Heart right ventricle (tissue), 16 donors: ENCODE data around the gene TBC1D24. TPM values are rescaled to one million over a fixed set of nuclear protein-coding genes. Genes with fewer than 3 reads are reported as not detected.
A peak's percentile ranks its signal among the peaks of the same experiment; 100 is the strongest.

Experiments
- ATAC-seq, 8 donors: fragments of 200-7000 bp; cut with Tn5 transposase; one replicate each; pipeline ENCODE4 v1.9.1; 2020; ENCODE audit warnings: mild to moderate bottlenecking in 8 of 8, moderate library complexity in 8 of 8, moderate number of reproducible peaks in 1 of 8
- DNase-seq, 2 donors: peaks; one replicate each; pipeline ENCODE4 v3.0.0-alpha.2; 2020
- H3K27ac ChIP-seq, 10 donors: fragments of 200-600 bp; sonication (generic) in 2 of 10; one replicate each; pipeline versions ENCODE4 v1.5.0 to v1.8.0; 2020 to 2022; ENCODE audit warnings: mild to moderate bottlenecking in 3 of 10
- H3K27me3 ChIP-seq, 7 donors: fragments of 200-600 bp; one replicate each; pipeline ENCODE4 v1.8.0; 2021 to 2022; ENCODE audit warnings: mild to moderate bottlenecking in 2 of 7
- H3K36me3 ChIP-seq, 9 donors: fragments of 200-600 bp; sonication (generic) in 1 of 9; one replicate each; pipeline versions ENCODE4 v1.5.0 to v1.8.0; 2020 to 2022; ENCODE audit warnings: mild to moderate bottlenecking in 2 of 9
- H3K4me1 ChIP-seq, 9 donors: fragments of 200-600 bp; sonication (generic) in 1 of 9; one replicate each; pipeline versions ENCODE4 v1.5.0 to v1.8.0; 2020 to 2022; ENCODE audit warnings: mild to moderate bottlenecking in 4 of 9
- H3K4me3 ChIP-seq, 10 donors: fragments of 200-600 bp; sonication (generic) in 2 of 10; one replicate each; pipeline versions ENCODE4 v1.5.0 to v1.8.0; 2020 to 2022; ENCODE audit warnings: mild to moderate bottlenecking in 7 of 10, moderate library complexity in 2 of 10
- H3K9me3 ChIP-seq, 11 donors: fragments of 200-600 bp in 10 of 11; sonication (generic) in 2 of 11; one replicate each; pipeline versions ENCODE4 v1.5.0 to v1.8.0; 2013 to 2022; ENCODE audit warnings: mild to moderate bottlenecking in 2 of 11, control low read depth in 1 of 11, moderate library complexity in 1 of 11
- whole genome bisulfite sequencing, 2 donors: extraction: QIAGEN DNeasy Blood & Tissue Kit; methylation state at CpG; one replicate each; pipeline ENCODE4 v1.1.7; 2013; ENCODE audit warnings: inconsistent platforms in 1 of 2; 5-methylcytosine and 5-hydroxymethylcytosine counted together
- intact Hi-C, 10 donors: fragments of 100-400 bp; cut with DNase I; formaldehyde crosslinking; loops; one replicate each; pipeline versions ENCODE4 v1.11.1 to v1.14.2; 2022
- polyA plus RNA-seq, 2 donors: library from polyadenylated mRNA; stranded (reverse); fragments of 200-250 nt; gene quantifications; one replicate each; pipeline ENCODE4 v1.2.3, GENCODE V29; 2013
- total RNA-seq, 10 donors: library from RNA; stranded (reverse); fragmentation: NEBNext Ultra II Directional in 3 of 10; extraction: Animal tissue kit (Norgen Biotek cat#: 25700) in 3 of 10; gene quantifications; one replicate each; pipeline versions ENCODE4 v1.2.1 to v1.2.4, GENCODE V29; 2021 to 2023
- TF ChIP-seq, protein P1 (sequence below), 9 donors: fragments of 200-600 bp; sonication (generic) in 2 of 9; IDR thresholded peaks; one replicate each; pipeline versions ENCODE4 v1.5.0 to v1.8.0; 2021 to 2022; ENCODE audit warnings: antibody characterized with exemption in 9 of 9, mild to moderate bottlenecking in 5 of 9, moderate library complexity in 1 of 9
- donor health status: Arrhythmogenic right ventricular cardiomyopathy.
- donor health status: ischemic (EF 13 %, LVEDD 7.1; RV severe dilation, severe dysfunction).
- donor health status: healthy with polysubstance abuse.
- donor health status: DM: no; HTN: yes; CAD: no.
- donor health status: DM: no; HTN: no; CAD: no.
- donor health status: ischemic (EF 25% LVEDD 6.9; RV normal size, moderate dysfunction).
- donor health status: ischemic (EF 25% LVEDD 5.7; RV mildly dilated, moderate dysfunction).
- donor health status: healthy.
- donor health status: DM: yes; HTN: yes; CAD: no.
- donor health status: Ischemic cardiomyopathy.
- donor health status: ischemic (EF 35%, LVEDD 5.7; RV mildly dilated, moderate dysfunction).
- donor health status: nonischemic (EF 11% LVEDD 7.7; RV severe dilation, severe dysfunction).
- donor health status: DM: yes; HTN: yes; CAD: no.
- donor health status: PGD.
- donor health status: ischemic (EF 29% LVEDD 5.4; RV normal size, mild dysfunction).
- donor health status: nonischemic (EF 23%, LVEDD 6.1; RV moderate dilation, normal function).

TBC1D24 gene
- total and polyA plus RNA-seq, 12 donors, result 3.4 to 14.9 (median 9.0) TPM

DNA sequence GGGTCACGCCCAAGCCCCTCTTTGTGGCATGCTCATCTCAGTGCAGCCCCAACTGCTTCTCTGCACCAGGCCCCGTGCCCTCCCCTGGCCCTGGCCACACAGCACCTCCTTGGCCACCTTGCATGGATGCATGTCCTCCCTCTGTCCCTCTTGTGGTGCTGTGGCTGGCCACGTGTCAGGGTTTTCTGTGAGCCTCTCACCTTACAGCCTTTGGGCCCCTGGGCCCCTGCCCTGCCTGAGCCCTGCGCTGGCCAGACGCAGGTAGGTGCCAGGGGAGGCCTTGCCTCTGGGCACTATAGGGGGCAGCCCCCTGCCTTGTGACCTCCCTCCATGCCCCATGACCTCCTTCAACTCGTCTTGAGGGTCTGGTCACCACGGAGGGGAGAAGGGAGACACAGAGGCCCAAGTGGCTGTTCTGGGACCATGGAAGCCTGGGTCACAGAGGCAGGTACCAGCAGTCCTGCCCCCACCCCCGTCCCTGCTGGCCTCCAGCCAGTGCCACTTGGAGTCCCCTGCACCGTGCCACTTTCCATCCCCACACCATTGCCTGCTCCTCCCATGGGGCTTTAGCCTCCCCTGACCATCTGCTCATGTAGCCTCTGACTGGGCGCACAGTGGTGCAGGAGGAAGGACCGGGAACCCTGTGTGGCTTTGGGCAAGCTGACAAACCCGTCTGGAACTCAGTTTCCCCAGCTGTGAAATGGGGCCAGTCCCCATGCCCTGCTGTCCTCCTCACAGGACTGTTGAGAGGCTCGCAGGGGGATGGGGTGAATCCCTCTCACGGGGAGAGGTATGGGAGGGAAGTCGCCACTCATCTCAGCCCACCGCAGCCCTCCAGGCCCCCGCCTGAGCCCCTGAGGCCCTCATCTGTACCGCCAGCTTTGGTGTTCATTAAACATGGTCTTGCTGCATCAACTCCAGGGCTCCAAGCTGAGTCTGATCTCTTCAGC, 27.3 kb downstream of the TBC1D24 start:
- Histone ChIP-seq H3K9me3 (no peaks in the 10 kb centered on the region), H3K36me3 (peaks cover 0 to 14% (median 0%) of the 10 kb centered on the region in 9 donors), H3K4me3 (no peak overlapping the region), H3K4me1 (peaks cover 25 to 54% (median 41%) of the 10 kb centered on the region in 9 donors), H3K27ac (peak overlapping the region in 4 of 10 donors; percentile 14 to 30 (median 20)), H3K27me3 (no peaks in the 10 kb centered on the region)
- WGBS, 2 donors, result 71 to 79% methylated on average over 18 of the region's 18 CpGs
- intact Hi-C loops, result loop anchor here in 7 of 10 donors (1.0 to 10.0 kb wide), 11 partner anchors 45 to 347 kb away; partner anchors contain the start of genes ABCA3 (in 3 of the 7), CCNF (in 3 of the 7), CASKIN1 (in 1 of the 7) and ECI1 (in 1 of the 7)
- TF ChIP-seq, protein P1, sequence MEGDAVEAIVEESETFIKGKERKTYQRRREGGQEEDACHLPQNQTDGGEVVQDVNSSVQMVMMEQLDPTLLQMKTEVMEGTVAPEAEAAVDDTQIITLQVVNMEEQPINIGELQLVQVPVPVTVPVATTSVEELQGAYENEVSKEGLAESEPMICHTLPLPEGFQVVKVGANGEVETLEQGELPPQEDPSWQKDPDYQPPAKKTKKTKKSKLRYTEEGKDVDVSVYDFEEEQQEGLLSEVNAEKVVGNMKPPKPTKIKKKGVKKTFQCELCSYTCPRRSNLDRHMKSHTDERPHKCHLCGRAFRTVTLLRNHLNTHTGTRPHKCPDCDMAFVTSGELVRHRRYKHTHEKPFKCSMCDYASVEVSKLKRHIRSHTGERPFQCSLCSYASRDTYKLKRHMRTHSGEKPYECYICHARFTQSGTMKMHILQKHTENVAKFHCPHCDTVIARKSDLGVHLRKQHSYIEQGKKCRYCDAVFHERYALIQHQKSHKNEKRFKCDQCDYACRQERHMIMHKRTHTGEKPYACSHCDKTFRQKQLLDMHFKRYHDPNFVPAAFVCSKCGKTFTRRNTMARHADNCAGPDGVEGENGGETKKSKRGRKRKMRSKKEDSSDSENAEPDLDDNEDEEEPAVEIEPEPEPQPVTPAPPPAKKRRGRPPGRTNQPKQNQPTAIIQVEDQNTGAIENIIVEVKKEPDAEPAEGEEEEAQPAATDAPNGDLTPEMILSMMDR (IDR thresholded peaks at IDR 0.05), result no peak
- DNase-seq, result no peak
- ATAC-seq, result peak in 1 of 8 donors; percentile 14

DNA sequence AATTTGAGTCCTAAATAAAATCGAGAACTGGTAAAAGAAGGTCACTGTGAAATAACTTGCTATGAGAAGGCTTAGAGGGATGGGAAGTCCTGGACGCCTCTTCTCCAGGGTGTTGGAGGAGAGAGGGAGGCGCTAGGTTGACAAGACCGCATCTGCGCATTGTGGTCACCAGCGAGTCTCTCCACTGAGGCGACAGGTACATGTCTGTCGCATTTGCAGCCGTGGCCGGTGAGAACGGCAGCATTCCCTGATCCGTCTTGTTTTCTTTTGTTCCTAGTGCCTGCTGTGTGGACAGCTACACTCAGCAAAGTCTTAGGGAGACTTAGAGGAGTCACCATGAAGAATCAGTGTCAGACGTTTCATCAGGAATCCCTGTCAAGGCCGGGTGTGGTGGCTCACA, 30.8 kb downstream of the TBC1D24 start:
- Histone ChIP-seq H3K4me3 (no peak overlapping the region), H3K9me3 (no peaks in the 10 kb centered on the region), H3K36me3 (no peaks in the 10 kb centered on the region), H3K27me3 (no peaks in the 10 kb centered on the region), H3K27ac (no peak overlapping the region), H3K4me1 (peaks cover 8 to 61% (median 17%) of the 10 kb centered on the region in 9 donors)
- intact Hi-C loops, result loop anchor here in 3 of 10 donors (10.0 kb wide), 4 partner anchors 71 to 351 kb away; partner anchors contain the start of genes CASKIN1 (in 1 of the 3), CCNF (in 1 of the 3) and TRAF7 (in 1 of the 3)
- WGBS, 2 donors, result 86 to 89% methylated on average over 14 of the region's 14 CpGs
- no peak for DNase-seq
- TF ChIP-seq, protein P1 (IDR thresholded peaks at IDR 0.05), result no peak
- no peak for ATAC-seq

DNA sequence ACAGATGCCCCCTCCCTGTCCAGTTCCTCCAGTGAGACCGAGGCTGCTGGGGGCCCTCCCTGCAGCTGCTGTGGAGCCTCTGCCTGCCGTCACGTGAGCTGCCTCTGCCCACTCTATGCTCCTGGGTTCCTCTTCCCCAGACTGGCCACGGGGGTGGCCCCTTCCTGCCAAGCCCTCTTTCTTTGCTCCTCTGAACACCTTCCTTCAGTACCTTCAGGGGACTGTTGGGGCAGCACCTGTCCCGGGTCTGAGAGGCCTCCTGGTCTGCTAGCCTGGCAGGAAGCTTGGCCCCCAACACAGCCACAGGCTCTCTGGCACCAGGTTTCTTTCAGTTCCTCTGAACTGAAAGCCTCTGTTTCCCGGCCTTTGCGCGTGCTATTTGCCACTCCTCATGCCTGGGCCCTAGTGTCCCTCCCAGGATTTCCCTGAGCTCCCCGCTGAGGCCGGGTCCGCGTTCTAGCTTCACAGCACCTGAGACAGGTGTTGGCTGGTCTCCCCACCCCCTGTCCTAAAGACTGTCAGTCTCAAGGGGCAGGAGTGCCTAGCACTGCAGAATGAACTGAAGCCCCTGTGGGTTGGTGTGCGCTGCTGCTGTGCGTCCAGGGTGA, 32.2 kb downstream of the TBC1D24 start:
- H3K9me3 ChIP-seq, result no peaks in the 10 kb centered on the region
- no peaks in the 10 kb centered on the region for H3K36me3 ChIP-seq
- H3K27ac ChIP-seq, result peak overlapping the region in 6 of 10 donors; percentile 5 to 88 (median 34)
- H3K27me3 ChIP-seq, result no peaks in the 10 kb centered on the region
- intact Hi-C loops, result loop anchor here in 3 of 10 donors (10.0 kb wide), 4 partner anchors 72 to 352 kb away; partner anchors contain the start of genes CASKIN1 (in 1 of the 3), CCNF (in 1 of the 3) and TRAF7 (in 1 of the 3)
- 87 to 88% methylated on average over 14 of the region's 14 CpGs for WGBS, 2 donors
- H3K4me1 ChIP-seq, result peaks cover 0 to 61% (median 6%) of the 10 kb centered on the region in 9 donors
- ATAC-seq (peak; percentile 3 to 69 (median 35)), DNase-seq (no peak)
- TF ChIP-seq, protein P1 (IDR thresholded peaks at IDR 0.05), result no peak
- H3K4me3 ChIP-seq, result no peak overlapping the region

DNA sequence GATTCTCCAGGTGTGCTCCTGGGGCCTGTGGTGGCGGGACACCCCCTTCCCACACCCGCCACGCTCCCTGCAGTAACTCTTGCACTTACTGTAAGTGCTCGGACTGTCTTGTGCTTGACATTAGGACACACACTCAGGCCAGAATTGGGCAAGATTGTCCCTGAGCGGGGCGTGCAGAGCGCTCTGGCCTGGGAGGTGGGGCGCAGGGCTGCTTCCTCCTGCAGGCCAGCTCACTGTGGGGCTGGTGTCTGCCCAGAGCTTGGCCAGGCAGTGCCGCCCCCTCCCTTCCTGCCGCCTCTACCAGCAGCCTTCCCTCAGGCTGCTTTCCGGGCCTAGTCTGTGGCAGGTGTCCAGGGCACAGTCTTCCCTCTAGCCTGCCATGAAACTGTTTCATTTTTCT, 32.7 kb downstream of the TBC1D24 start:
- peak overlapping the region in 6 of 10 donors; percentile 5 to 88 (median 34) for H3K27ac ChIP-seq
- no peak overlapping the region for H3K4me3 ChIP-seq
- DNase-seq (peak in 1 of 2 donors; percentile 57), ATAC-seq (peak; percentile 23 to 69 (median 33))
- intact Hi-C loops, result loop anchor here in 3 of 10 donors (10.0 kb wide), 4 partner anchors 73 to 353 kb away; partner anchors contain the start of genes CASKIN1 (in 1 of the 3), CCNF (in 1 of the 3) and TRAF7 (in 1 of the 3)
- TF ChIP-seq, protein P1 (IDR thresholded peaks at IDR 0.05), result no peak
- H3K9me3 ChIP-seq, result no peaks in the 10 kb centered on the region
- 86 to 89% methylated on average over 11 of the region's 11 CpGs for WGBS, 2 donors
- H3K36me3 ChIP-seq, result no peaks in the 10 kb centered on the region
- H3K4me1 ChIP-seq, result peaks cover 0 to 63% (median 7%) of the 10 kb centered on the region in 9 donors
- no peaks in the 10 kb centered on the region for H3K27me3 ChIP-seq
